COLO668 (cell line): ENCODE measurements around the gene SLC25A44.
"Not testable (repeated sequence)": the region's sequence is repeated elsewhere in the genome, so short reads cannot be mapped to it uniquely, and the experiment has no call there.

Experiments
- DNase-seq: peaks from one replicate; lab custom pipeline; 2025; ENCODE audit not compliant: unreplicated experiment; lab: John Stamatoyannopoulos, UW

Gene SLC25A44

GRCh38 chr1:156200044-156200443 is 6.1 kb downstream of the SLC25A44 start:
- DNase-seq: no peak

- DNase-seq: no peak
These were observed 9.4 kb downstream of the SLC25A44 start for GRCh38 chr1:156203331-156203730.

- no peak for DNase-seq
These were observed 10.8 kb downstream of the SLC25A44 start for GRCh38 chr1:156204686-156205085.

GRCh38 chr1:156211243-156211642 is 17.3 kb downstream of the SLC25A44 start:
- no peak for DNase-seq

GRCh38 chr1:156212130-156212529 is 18.2 kb downstream of the SLC25A44 start:
- no peak for DNase-seq

- peak; percentile 98 for DNase-seq
These were observed 19.1 kb downstream of the SLC25A44 start, which contains the start of gene PMF1 for GRCh38 chr1:156212833-156213643. Gene PMF1, plus strand, starts transcription at chr1:156213007. Its CDS starts 9 bp downstream, at chr1:156213016.

- DNase-seq: no peak
These were observed 19.7 kb downstream of the SLC25A44 start for GRCh38 chr1:156213644-156213966.

- DNase-seq: peak; percentile 18
These were observed 20.3 kb downstream of the SLC25A44 start for GRCh38 chr1:156214024-156214748.

GRCh38 chr1:156216361-156217086 is 22.6 kb downstream of the SLC25A44 start:
- not testable (repeated sequence) for DNase-seq

GRCh38 chr1:156217871-156218270 is 24.0 kb downstream of the SLC25A44 start:
- DNase-seq: no peak

GRCh38 chr1:156220226-156220625 is 26.3 kb downstream of the SLC25A44 start:
- DNase-seq: no peak

GRCh38 chr1:156221986-156222692 is 28.2 kb downstream of the SLC25A44 start:
- DNase-seq: no peak

GRCh38 chr1:156225677-156226014 is 31.7 kb downstream of the SLC25A44 start:
- DNase-seq: no peak

GRCh38 chr1:156226116-156226538 is 32.2 kb downstream of the SLC25A44 start:
- no peak for DNase-seq

- no peak for DNase-seq
These were observed 32.9 kb downstream of the SLC25A44 start for GRCh38 chr1:156226782-156227181.

- no peak for DNase-seq
These were observed 34.6 kb downstream of the SLC25A44 start for GRCh38 chr1:156228501-156228900.

- no peak for DNase-seq
These were observed 36.0 kb downstream of the SLC25A44 start for GRCh38 chr1:156229809-156230472.

- no peak for DNase-seq
These were observed 36.6 kb downstream of the SLC25A44 start for GRCh38 chr1:156230473-156230837.

GRCh38 chr1:156232201-156232894 is 38.4 kb downstream of the SLC25A44 start:
- peak; percentile 19 for DNase-seq
